K562 (cell line): ENCODE results near the gene PELI2. TPM values are rescaled to one million over a fixed set of nuclear protein-coding genes. Genes with fewer than 3 reads are reported as not detected.

Experiments
- AFF1 ChIP-seq, 2 experiments: fragments of 450-650 bp; IDR thresholded peaks; 2 replicates each; pipeline ENCODE4 v1.6.1; 2018; ENCODE audit warnings: mild to moderate bottlenecking in 2 of 2, low read depth in 1 of 2; ENCODE audit not compliant: partially characterized antibody in 2 of 2
- ETS1 ChIP-seq: conservative IDR thresholded peaks from 2 replicates; pipeline ENCODE4 v1.6.1; 2011; ENCODE audit warnings: low read depth, mild to moderate bottlenecking, low read length; ENCODE audit not compliant: control insufficient read depth
- IFI16 ChIP-seq: fragments of 250-450 bp; sonication (Bioruptor Pico); IDR thresholded peaks from 2 replicates; pipeline ENCODE4 v2.1.2; 2022; ENCODE audit warnings: mild to moderate bottlenecking, inconsistent platforms
- NRF1 ChIP-seq, 2 experiments: fragments of 450-650 bp; IDR thresholded peaks in 1 of 2; conservative IDR thresholded peaks in 1 of 2; 2 replicates each; pipeline ENCODE4 v1.6.1; 2014; ENCODE audit warnings: mild to moderate bottlenecking in 2 of 2
- SREBF2 ChIP-seq: sonication (generic); formaldehyde crosslinking; IDR thresholded peaks from 2 replicates; pipeline ENCODE4 v1.4.0; 2020; ENCODE audit warnings: mild to moderate bottlenecking, missing genetic modification reagents
- ZNF124 ChIP-seq: sonication (generic); formaldehyde crosslinking; IDR thresholded peaks from 2 replicates; pipeline ENCODE4 v1.8.1; 2022; ENCODE audit warnings: missing genetic modification reagents
- ZNF274 ChIP-seq: IDR thresholded peaks from 2 replicates; pipeline ENCODE4 v1.6.1; 2011; ENCODE audit warnings: low read depth, mild to moderate bottlenecking, low read length, moderate library complexity, borderline replicate concordance
- ZNF551 ChIP-seq: fragments of 250-450 bp; sonication (Bioruptor Pico); IDR thresholded peaks from 2 replicates; pipeline ENCODE4 v1.5.0; 2021; ENCODE audit warnings: mild to moderate bottlenecking, moderate library complexity
- ZNF780A ChIP-seq: fragments of 250-450 bp; sonication (Bioruptor Pico); IDR thresholded peaks from 2 replicates; pipeline ENCODE4 v1.5.0; 2021; ENCODE audit warnings: mild to moderate bottlenecking
- polyA plus RNA-seq, 8 experiments: library from polyadenylated mRNA; depleted of rRNA in 4 of 8; stranded (reverse) in 5 of 8; unstranded in 3 of 8; fragments of >200 nt; fragmentation: Nextera tagmentation in 2 of 8; fragmentation: Illumina TruSeq in 1 of 8; extraction: Ambion mirVana in 2 of 8; extraction: Trizol in 1 of 8; gene quantifications; 2 replicates each; pipeline versions ENCODE4 v1.2.1 to v1.2.3, GENCODE V29; 2011 to 2014; ENCODE audit warnings: inconsistent platforms in 1 of 8, missing spikeins in 1 of 8
- total RNA-seq, 7 experiments: library from RNA; depleted of rRNA in 6 of 7; stranded (reverse); fragments of >200 nt in 6 of 7; fragmentation: Illumina TruSeq in 2 of 7; extraction: Trizol in 2 of 7; gene quantifications; 2 replicates each; pipeline versions ENCODE4 v1.2.1 to v1.2.3, GENCODE V29; 2011 to 2021; ENCODE audit warnings: low replicate concordance in 1 of 7

PELI2 gene
- total and polyA plus RNA-seq, 9 of the 15 experiments (the other 6 are each of a cell fraction or from before 2014, with no cell fraction given) = 0.20 to 1.5 (median 0.44) TPM

DNA sequence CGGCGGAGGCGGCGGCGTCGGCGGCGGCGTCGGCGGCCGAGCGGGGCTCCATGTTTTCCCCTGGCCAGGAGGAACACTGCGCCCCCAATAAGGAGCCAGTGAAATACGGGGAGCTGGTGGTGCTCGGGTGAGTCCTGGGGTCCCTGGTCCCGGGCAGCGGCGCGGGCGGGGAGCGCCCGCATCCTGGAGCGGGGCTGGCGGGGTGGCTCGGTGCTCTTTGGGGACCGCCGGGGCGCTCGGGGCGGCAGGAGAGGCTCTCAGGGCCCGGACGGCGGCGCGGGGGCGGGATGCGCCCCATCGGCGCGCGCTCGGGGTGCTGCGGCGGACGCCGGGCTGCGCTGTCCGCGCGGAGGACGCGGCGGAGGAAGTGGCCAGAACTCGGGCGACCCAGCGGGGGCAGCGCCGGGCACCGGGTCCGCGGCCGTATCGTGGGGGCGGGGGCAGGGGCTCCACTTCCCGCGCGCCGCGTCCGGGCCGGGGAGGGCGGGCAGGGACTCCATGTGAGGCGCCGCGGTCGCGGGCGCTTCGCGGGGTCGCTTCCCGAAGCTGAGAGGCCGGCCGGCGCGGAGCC is 485 bp downstream of the PELI2 start (continued):
- TF ChIP-seq ETS1 (no peak), SREBF2 (CRISPR knock-in tag) (no peak), ZNF274 (no peak), ZNF551 (CRISPR knock-in tag) (no peak), NRF1 (conservative IDR thresholded peaks at IDR 0.05 in 1 of 2, IDR thresholded peaks at IDR 0.05 in 1 of 2) (peak in 1 of 2 experiments; percentile 1; a peak in 1 of 4 replicates), IFI16 (no peak), ZNF780A (CRISPR knock-in tag) (no peak), ZNF124 (CRISPR knock-in tag) (no peak), AFF1 (IDR thresholded peaks at IDR 0.05; ENCODE audit: low read depth in 1 of 2, partially characterized antibody in 2 of 2) (no peak)
